GM19395 (cell line): ENCODE data around the gene CDKL2.

ENCODE experiments used
- ATAC-seq: cut with Tn5 transposase; IDR thresholded peaks from one replicate; pipeline ENCODE4 v1.9.1; 2021; ENCODE audit warnings: mild to moderate bottlenecking, moderate library complexity; ENCODE audit not compliant: unreplicated experiment

CDKL2 gene

DNA sequence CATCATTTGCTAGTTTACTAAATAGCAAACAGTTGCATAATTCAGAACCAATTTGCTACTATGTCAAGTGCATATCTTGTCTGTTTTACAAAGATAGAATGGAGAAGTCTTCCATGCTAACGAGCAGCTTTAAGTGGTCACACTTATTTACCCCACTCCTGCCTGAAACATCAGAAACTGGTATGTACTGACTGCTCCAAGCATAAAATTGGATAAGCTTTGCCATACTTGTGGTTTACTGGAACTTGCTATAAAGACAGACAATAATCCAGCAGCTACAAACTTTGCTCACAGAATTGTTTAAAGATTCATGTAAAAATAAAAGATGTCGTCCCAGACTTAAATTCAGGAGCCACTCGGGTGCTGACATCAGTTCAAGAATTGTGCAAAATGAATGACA, 13.3 kb upstream of the CDKL2 start:
- no peak for ATAC-seq

DNA sequence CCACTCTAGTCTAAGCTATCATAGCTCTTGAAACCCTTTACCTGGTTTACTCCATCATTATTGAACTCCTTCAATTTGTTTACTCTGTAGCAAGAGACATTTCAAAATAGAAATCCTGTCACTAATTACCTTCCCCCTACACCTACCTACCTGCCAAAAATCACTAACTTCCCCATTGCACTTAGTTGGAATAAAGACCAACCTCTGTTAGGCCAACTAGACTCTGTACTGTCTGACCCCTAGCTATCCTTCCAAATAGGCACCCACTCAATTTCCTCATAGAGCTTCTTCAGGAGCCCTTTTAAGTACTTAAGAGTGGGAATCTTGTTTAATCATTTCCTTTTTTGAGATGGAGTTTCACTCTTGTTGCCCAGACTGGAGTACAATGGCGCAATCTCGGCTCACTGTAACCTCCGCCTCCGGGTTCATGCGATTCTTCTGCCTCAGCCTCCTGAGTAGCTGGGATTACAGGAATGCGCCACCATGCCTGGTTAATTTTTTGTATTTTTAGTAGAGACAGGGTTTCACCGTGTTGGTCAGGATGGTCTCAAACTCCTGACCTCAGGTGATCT, 8.9 kb upstream of the CDKL2 start:
- ATAC-seq = no peak

DNA sequence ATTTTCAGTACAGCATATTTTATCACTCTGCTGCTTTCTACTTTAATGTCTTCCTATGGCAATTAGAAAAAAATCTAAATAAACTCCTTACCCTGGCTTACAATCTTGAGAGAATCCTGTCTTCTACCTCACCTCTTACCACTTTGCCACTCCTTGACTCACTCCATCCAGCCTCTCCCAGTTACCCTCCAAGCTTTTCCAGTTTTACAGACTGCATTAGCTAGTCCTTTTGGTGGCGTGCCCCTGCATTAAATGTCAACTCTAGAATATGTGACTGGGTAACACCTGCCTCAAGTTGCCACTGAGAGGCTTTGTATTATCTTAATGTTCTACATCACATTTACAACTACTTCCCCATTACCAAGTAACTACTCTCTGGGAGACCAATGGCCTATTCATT, 7.5 kb upstream of the CDKL2 start:
- ATAC-seq = no peak

DNA sequence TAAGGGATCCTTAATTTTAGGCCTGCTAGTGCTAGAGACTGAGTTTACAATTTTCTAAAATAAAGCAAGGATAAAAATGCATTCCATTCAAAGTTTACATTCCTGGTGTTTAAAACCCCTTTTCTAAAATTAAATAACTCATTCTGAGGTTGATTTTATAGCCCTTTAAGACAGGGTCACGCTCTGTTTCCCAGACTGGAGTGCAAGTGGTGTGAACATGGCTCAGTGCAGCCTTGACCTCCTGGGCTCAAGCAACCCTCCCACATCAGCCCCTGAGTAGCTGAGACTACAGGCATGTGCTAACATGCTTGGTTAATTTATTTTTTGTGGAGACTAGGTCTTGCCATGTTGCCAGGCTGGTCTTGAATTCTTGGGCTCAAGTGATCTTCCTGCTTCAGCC, 6.8 kb upstream of the CDKL2 start:
- ATAC-seq = no peak

DNA sequence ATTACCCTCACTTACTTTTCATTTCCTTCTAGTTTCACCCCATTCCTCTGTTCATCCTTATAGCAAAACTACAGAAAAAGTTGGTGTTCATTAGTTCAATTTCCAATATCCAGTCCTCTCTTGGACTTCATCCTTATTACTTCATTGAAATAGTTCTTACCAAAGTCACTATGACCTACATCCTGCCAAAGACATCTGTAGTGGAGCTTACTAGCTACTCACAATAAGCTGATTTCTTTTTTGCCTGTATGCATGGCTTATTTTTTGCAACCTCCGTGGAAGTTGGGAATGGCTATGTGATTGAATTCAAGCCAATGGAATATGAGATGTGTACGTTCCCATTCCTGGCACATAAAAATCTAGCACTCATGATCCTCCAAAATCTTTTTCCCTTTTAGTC, 4.6 kb upstream of the CDKL2 start:
- no peak for ATAC-seq

DNA sequence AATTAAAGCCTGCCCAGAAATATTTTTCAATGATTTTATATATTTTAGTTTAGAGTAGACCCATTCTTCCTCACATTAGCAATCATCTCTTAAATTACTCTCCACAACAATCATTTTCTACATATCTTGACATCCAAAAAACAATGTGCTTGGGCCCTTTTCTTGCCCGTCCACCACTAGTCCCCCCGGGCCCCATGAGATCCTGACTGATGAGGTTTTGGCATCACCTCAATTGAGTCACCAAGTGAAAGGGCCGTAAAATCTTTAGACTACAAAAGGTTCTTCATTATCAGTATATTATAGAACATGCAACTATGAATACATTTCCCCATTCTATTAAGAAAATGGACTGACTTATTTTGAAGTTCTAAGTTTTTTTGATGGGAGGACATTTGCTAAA, 4.0 kb upstream of the CDKL2 start:
- ATAC-seq = no peak

DNA sequence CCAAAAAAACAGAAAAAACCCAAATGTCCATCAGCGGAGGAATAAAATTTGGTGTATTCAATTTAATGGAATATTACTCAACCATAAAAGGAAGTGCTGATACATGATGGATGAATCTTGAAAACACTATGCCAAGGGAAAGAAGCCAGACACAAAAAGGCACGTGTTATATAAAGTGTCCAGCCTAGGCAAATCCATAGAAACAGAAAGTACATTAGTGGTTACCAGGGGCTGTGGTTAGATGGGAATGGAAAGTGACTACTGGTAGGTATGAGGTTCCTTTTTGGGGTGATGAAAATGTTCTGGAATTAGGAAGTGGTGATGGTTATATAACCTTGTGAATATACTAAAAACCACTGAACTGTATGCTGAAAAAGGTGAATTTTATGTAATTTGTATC, 3.5 kb upstream of the CDKL2 start:
- no peak for ATAC-seq

DNA sequence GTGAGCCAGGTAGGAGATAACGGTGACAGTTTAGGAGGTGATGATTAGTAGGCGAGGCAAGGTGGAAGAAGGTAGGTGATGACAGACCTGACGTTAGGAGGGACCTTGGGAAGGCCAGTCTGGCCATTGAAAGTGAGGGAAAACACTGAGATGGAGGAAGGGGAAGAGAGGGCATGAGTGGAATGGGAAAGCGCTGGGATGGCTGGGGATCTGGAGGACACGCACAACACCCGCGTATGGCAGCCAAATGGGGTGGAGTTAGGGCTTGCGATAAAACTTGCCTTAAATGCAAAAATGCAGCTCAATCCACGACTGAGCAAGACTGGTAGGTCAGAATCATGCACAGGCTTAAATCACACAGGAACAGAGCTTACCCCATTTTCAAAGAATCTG, 605 bp upstream of the CDKL2 start:
- no peak for ATAC-seq

DNA sequence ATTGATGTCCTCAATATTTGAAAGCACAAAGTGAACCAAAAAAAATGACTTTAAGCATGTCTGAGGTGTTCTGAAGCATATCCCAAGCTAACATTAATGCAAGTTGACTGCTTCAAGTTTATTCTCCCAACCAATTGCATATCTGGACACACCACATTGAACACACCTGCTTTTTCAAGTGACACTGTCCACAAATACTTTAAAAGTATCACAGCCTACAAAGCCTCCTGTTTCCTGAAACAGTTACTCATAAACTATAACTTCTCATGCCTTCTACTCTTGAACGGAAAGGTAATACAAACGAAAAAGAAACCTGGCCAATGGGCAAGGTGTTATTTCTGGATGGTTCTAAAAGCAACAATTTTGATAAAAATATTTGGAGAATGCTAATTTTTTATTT, 1.1 kb downstream of the CDKL2 start:
- no peak for ATAC-seq

DNA sequence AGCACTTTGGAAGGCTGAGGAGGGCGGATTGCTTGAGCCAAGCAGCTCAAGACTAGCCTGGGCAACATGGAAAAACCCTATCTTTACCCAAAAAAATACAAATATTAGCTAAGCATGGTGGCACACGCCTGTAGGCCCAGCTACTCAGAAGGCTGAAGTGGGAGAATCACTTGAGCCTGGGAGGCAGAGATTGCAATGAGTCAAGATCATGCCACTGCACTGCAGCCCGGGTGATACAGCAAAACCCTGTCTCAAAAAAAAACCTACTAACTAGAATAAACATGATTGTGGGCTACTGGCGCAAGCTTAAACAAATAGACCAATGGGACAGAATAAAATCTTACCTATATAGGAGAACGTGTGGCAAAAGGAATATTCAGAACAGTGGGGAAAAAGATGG, 7.3 kb downstream of the CDKL2 start:
- no peak for ATAC-seq

DNA sequence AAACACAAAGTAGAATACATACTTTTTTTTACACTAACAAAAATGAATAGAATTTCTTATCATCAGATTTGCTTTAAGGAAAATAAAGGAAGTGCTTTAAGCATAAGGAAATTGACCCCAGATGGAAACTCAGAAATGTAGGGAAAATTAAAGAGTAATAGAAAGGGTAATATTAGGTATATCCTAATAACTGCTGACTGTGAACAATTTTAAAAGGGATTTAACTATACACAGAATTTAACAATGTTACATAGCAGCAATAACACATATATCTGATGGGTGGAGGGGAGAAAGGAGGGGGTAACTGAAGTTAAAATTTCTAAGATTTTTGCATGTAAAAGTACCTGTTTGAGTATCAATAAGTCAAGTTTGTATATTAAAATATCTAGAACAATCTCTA, 8.6 kb downstream of the CDKL2 start:
- no peak for ATAC-seq

DNA sequence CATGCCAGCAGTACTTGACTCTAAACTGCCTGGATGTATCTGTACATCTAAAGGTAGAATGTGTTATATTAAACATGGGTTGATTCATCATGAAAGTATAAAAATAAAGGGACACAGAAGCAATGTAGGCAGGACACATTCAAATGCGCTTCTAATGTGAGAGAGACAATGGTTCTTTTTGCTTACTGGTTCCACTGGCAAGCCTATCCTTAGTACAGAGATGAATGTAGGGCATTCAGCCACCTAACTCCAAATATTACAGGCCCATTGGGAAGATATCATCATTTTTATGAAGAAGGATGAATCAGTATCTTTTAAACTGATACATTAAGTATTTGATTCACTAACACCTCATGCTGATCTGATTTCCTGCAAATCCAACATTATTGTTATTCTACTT, 18.0 kb downstream of the CDKL2 start:
- ATAC-seq = no peak

DNA sequence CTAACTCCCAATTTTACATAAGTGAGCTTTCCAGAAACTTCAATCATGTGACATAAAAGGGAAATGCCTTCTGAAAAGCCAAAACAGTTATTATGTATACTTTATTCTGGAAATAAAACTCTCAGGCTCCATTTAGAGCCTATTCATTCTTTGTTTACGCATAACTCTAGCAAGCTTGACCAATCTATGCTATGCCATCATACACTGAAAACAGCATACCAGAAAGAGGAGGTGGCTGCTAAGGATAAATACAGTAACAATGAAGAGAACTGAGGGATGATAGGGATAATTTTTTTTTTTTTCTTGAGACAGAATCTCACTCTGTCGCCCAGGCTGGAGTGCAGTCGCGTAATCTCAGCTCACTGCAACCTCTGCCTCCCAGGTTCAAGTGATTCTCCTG, 24.4 kb downstream of the CDKL2 start:
- no peak for ATAC-seq

DNA sequence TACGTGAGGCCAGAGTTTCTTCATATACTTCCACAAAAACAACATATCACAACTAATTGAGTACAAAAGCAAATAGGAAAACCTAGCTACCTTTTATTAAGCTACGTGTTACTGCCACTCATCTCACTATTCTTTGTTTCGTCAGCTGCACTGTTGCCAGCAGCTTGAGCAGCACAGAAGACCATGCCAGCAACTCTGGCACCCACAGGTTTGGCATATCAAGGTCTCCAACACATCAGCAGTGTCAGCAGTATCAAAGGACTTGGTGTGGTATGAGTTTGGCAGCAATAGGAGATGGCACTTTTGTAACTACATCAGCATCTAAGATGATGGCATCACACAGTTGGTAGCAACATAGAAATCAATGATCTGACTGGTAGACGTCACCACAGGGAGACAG, 30.7 kb downstream of the CDKL2 start:
- ATAC-seq = no peak

DNA sequence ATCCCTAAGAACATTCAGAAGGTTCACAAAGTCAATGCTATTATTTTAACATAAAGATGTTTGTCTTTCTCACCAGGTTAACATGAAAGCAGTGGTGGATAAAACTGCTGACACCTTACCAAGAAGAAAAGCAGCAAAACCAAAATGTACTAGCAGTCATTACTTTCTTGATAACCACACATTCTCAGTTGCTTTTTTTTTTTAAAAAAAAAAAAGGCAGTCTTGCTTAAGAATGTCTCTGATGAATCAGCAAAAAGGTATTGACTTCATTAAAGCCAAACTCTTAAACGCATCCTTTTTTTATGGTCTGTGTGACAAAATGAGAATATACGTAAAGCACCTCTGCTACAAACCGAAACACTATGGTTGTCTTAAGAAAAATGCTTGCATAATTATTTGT, 31.9 kb downstream of the CDKL2 start:
- ATAC-seq = no peak

DNA sequence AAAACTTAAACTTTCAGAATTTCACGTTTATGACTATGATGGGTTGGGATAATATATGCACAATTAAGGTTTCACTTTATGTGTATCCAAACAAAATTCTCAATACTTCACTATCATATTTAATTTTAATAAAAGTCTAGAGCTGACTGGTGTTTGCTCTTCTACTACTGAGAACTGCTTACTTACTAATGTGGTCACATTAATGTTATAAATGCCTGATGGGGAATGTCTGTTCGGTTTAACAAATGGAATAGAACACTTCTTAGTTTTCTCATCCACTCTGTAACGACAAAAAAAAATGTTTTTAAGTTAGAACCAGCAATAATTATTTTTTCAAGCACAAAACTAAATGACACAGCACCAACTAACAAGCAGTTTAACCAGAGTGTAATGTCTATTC, 34.3 kb downstream of the CDKL2 start:
- no peak for ATAC-seq

DNA sequence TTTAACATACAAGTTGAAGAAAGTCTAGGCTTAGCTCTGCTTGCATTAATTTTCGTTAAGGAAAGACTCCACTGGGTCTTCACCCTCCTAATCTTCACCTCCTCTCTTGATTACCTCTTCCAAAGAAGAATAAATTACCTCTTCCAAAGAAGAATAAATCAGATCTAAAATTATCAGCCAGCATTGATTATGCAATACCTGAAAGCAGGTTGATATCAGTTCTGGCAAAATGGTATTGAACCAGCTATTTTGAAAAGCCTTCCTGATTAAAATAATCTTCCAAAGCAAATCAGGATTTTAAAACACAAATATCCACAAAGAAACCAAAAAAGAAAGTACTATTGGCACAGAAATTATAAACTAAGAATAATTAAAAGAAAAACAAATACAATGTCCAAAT, 36.9 kb downstream of the CDKL2 start:
- no peak for ATAC-seq

DNA sequence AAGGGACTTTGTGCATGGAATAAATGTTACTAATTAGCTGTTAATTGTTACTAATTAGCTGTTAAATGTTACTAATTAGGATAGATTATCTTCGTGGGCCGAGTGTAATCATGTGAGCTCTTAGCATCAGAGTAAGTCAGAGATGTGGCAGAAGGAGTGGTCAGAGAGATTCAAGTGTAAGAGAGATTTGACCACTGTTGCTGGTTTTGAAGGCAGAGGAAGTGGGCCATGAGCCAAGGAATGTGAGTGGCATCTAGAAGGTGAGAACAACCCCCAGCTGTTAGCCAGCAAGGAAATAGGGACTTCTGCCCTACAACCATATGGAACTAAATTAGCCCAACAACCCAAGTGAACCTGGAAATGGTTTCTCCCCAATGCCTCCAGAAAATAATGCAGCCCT, 46.3 kb downstream of the CDKL2 start:
- no peak for ATAC-seq

DNA sequence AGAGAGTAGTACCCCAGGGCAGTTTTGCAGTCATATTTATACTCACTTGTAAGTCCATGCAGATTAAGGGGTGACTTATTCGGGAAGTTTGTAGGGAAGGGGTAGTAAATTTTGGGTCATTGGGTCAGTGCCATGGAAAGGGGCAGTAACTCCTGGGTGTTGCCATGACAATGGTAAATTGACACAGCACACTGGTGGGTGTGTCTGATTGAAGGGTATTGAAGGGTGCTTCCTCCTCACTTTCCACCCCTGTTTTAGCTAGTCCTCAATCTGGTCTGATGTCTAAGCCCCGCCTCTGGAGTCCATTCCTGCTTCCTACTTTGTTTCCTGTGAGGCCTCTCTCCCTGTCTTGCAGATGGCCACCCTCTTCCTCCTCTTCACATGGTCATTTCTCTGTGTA, 62.6 kb downstream of the CDKL2 start:
- no peak for ATAC-seq

DNA sequence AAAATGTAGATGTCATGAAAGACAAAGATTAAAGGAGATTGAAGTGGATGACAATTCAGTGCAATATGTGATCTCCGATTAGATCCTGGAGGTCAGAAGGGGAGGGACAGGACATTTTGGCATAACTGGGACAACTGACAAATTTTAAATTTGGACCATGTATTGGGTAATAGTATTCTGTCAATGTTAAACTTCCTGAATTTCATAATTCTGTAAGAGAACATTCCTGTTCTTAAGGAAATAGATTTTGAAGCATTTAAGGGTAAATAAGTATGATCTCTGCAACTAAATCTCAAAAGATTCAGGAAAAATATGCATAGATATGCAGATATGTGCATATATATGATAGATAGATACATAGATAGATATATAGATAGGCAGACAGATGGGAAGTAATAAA, 63.4 kb downstream of the CDKL2 start:
- ATAC-seq = no peak

DNA sequence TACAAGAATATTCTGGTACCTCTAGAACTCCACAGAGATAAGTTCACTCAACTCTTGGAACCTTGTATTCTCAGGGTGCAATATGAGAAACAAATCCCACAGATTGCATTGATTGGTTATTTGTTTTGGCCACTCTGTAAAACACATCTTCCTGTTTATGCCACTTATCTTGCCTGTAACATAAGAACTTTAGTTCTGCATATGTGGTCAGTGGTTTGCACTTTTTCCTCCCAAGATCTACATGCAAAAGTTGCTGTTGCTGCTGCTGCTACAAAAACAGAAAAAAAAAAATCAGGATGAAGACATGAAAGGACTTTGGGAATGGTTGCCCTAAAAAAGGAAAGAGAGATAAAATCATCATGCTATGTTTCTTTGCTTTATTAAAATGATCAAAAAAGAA, 64.8 kb downstream of the CDKL2 start:
- no peak for ATAC-seq

DNA sequence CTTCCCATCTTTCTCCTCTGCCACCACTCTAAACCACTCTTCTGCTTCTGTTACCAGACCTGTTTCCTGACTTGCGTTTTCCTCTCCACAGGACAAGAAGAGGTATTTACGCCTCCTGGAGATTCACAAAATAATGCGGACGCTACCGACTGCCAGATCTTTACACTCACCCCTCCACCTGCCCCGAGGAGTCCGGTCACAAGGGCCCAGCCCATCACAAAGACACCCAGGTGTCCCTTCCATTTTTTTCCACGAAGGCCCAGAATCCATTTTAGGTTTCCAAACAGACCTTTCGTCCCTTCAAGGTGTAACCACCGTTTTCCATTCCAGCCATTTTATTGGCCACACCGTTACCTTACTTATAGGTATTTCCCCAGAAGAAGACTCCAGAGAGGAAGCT, 66.3 kb downstream of the CDKL2 start:
- ATAC-seq = no peak

DNA sequence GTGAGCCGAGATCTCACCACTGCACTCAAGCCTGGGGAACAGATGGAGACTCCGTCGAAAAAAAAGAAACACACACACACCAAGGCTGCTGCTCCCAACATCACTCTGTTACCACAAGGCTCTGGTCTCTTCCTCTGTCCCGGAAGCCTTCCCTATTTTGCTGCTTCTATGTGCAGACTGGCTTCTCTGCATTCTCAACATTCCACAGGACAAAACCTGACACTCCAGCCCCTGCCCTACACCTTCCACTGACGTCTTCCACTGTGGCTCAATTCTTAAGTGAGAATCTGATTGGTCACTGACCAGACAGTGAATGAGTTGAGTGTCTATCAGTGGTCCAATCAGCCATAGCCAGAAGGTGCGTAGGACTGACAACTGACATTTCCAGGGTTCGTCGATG, 68.5 kb downstream of the CDKL2 start:
- ATAC-seq = no peak

DNA sequence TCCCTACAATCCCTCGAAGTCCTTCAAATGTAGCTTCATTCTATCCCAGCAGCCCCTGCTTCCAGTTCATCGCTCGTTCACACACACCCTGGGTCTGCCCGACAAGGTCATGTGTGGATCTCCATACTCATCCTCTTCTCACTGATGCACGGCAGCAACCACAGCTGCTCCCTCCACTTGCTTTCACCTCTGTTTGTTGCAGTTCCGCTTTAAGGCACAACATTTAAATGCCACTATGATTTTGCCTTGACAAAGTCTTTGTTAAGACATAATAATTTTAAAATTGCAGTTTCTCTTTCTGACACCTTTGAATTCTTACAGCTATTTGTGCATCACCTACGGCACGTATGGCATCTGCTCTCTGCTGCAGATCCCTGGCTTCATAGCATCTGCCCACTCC, 72.6 kb downstream of the CDKL2 start:
- no peak for ATAC-seq
